ENCODE measurements around the gene NPAS3. TPM values are rescaled to one million over a fixed set of nuclear protein-coding genes. Genes with fewer than 3 reads are reported as not detected.

The NPAS3 gene
- total RNA-seq, 1 experiment from 2014 or later, result 15.6 TPM

- DNase-seq (ENCODE audit: low spot score), result no peak
- BruUV-seq (replicated peaks), result no TSS peak
- Histone ChIP-seq H3K27me3 (replicated peaks; ENCODE audit: insufficient read depth, low read depth, low read length, poor library complexity) (no peaks in the 10 kb centered on the region), H3K27ac (ENCODE audit: low read depth, low read length, poor library complexity, severe bottlenecking) (no peak overlapping the region), H3K4me1 (ENCODE audit: insufficient read depth, low read length, poor library complexity, severe bottlenecking) (peaks cover 13% of the 10 kb centered on the region), H3K4me3 (ENCODE audit: low read depth, low read length, poor library complexity, severe bottlenecking) (no peak overlapping the region), H3K36me3 (ENCODE audit: insufficient read depth, low read length, poor library complexity, severe bottlenecking) (no peaks in the 10 kb centered on the region), H3K9me3 (ENCODE audit: low read depth, low read length, poor library complexity, severe bottlenecking) (no peaks in the 10 kb centered on the region)
- ChIA-PET POLR2A (ENCODE audit: low non-redundant PET) (interaction anchor here (0.6 kb wide), 1 partner anchor 84 kb away, joined by 3 read pairs; no protein-coding TSS in a partner anchor), CTCF (no interaction called here)
- intact Hi-C loops (cut with micrococcal nuclease; ENCODE audit: unreplicated experiment), result no loop called here
- TF ChIP-seq EZH2 (IDR thresholded peaks at IDR 0.05; ENCODE audit: borderline replicate concordance, low read depth, low read length, poor library complexity, severe bottlenecking), result no peak
- TF ChIP-seq, protein P1, sequence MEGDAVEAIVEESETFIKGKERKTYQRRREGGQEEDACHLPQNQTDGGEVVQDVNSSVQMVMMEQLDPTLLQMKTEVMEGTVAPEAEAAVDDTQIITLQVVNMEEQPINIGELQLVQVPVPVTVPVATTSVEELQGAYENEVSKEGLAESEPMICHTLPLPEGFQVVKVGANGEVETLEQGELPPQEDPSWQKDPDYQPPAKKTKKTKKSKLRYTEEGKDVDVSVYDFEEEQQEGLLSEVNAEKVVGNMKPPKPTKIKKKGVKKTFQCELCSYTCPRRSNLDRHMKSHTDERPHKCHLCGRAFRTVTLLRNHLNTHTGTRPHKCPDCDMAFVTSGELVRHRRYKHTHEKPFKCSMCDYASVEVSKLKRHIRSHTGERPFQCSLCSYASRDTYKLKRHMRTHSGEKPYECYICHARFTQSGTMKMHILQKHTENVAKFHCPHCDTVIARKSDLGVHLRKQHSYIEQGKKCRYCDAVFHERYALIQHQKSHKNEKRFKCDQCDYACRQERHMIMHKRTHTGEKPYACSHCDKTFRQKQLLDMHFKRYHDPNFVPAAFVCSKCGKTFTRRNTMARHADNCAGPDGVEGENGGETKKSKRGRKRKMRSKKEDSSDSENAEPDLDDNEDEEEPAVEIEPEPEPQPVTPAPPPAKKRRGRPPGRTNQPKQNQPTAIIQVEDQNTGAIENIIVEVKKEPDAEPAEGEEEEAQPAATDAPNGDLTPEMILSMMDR (conservative IDR thresholded peaks at IDR 0.05; ENCODE audit: low read depth, low read length), result no peak
Measured at GRCh38 chr14:33026850-33027430, 88.3 kb downstream of the NPAS3 start.

- POLR2A ChIA-PET (ENCODE audit: low non-redundant PET), result interaction anchor here (0.6 kb wide), 1 partner anchor 19 kb away, joined by 3 read pairs; no protein-coding TSS in a partner anchor
- no TSS peak for BruUV-seq (replicated peaks)
- H3K27ac ChIP-seq (ENCODE audit: low read depth, low read length, poor library complexity, severe bottlenecking), result no peak overlapping the region
- no peaks in the 10 kb centered on the region for H3K36me3 ChIP-seq (ENCODE audit: insufficient read depth, low read length, poor library complexity, severe bottlenecking)
- peaks cover 13% of the 10 kb centered on the region for H3K4me1 ChIP-seq (ENCODE audit: insufficient read depth, low read length, poor library complexity, severe bottlenecking)
- H3K4me3 ChIP-seq (ENCODE audit: low read depth, low read length, poor library complexity, severe bottlenecking), result no peak overlapping the region
- no peak for DNase-seq (ENCODE audit: low spot score)
- no peaks in the 10 kb centered on the region for H3K27me3 ChIP-seq (replicated peaks; ENCODE audit: insufficient read depth, low read depth, low read length, poor library complexity)
- TF ChIP-seq, protein P1 (conservative IDR thresholded peaks at IDR 0.05; ENCODE audit: low read depth, low read length), result no peak
- no peak for TF ChIP-seq EZH2 (IDR thresholded peaks at IDR 0.05; ENCODE audit: borderline replicate concordance, low read depth, low read length, poor library complexity, severe bottlenecking)
- intact Hi-C loops (cut with micrococcal nuclease; ENCODE audit: unreplicated experiment), result no loop called here
- CTCF ChIA-PET, result no interaction called here
- H3K9me3 ChIP-seq (ENCODE audit: low read depth, low read length, poor library complexity, severe bottlenecking), result no peaks in the 10 kb centered on the region
Measured at GRCh38 chr14:33029511-33029910, 90.8 kb downstream of the NPAS3 start.

DNA sequence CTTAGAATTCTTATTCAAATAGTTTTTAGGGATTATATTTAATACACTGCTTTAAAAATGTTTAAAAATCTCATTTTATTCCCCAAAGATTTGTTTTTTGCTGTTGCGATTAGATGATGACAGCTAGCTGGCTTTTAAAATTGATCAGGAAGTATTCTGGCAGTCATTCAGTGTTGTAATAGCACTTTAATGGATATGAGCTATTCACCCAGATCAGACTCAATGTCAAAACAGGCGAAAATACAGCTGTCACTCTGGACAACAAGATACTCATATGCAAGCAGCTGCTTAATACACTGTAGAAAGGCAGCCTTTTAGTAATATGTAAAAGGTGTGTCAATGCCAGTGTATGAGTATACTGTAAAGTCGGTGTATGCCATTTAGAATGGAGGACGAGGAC lies 91.7 kb downstream of the NPAS3 start:
- ChIA-PET POLR2A (ENCODE audit: low non-redundant PET) (no interaction called here), CTCF (no interaction called here)
- BruUV-seq (replicated peaks), result no TSS peak
- H3K27me3 ChIP-seq (replicated peaks; ENCODE audit: insufficient read depth, low read depth, low read length, poor library complexity), result no peaks in the 10 kb centered on the region
- H3K4me3 ChIP-seq (ENCODE audit: low read depth, low read length, poor library complexity, severe bottlenecking), result no peak overlapping the region
- H3K4me1 ChIP-seq (ENCODE audit: insufficient read depth, low read length, poor library complexity, severe bottlenecking), result peaks cover 13% of the 10 kb centered on the region
- H3K9me3 ChIP-seq (ENCODE audit: low read depth, low read length, poor library complexity, severe bottlenecking), result no peaks in the 10 kb centered on the region
- TF ChIP-seq EZH2 (IDR thresholded peaks at IDR 0.05; ENCODE audit: borderline replicate concordance, low read depth, low read length, poor library complexity, severe bottlenecking), result no peak
- TF ChIP-seq, protein P1 (conservative IDR thresholded peaks at IDR 0.05; ENCODE audit: low read depth, low read length), result no peak
- no peak overlapping the region for H3K27ac ChIP-seq (ENCODE audit: low read depth, low read length, poor library complexity, severe bottlenecking)
- DNase-seq (ENCODE audit: low spot score), result no peak
- intact Hi-C loops (cut with micrococcal nuclease; ENCODE audit: unreplicated experiment), result loop anchor here (1.0 kb wide), 1 partner anchor 37 kb away; no protein-coding TSS in a partner anchor
- H3K36me3 ChIP-seq (ENCODE audit: insufficient read depth, low read length, poor library complexity, severe bottlenecking), result no peaks in the 10 kb centered on the region
